HFF-Myc (cell line): ENCODE data around the gene TBCB.

ENCODE experiments used
- DNase-seq: peaks from one replicate; pipeline ENCODE4 v3.0.0-alpha.2; 2011; ENCODE audit warnings: low read depth; ENCODE audit errors: extremely low read depth
- H3K4me3 ChIP-seq: replicated peaks from 2 replicates; pipeline ENCODE4 v1.5.1; 2011; ENCODE audit warnings: low read depth, mild to moderate bottlenecking, control low read depth, low read length
- TF ChIP-seq, protein P1 (sequence below): IDR thresholded peaks from 2 replicates; pipeline ENCODE4 v1.5.1; 2012; ENCODE audit warnings: mild to moderate bottlenecking, low read depth, low read length, control low read depth; ENCODE audit errors: missing control alignments

The TBCB gene

DNA sequence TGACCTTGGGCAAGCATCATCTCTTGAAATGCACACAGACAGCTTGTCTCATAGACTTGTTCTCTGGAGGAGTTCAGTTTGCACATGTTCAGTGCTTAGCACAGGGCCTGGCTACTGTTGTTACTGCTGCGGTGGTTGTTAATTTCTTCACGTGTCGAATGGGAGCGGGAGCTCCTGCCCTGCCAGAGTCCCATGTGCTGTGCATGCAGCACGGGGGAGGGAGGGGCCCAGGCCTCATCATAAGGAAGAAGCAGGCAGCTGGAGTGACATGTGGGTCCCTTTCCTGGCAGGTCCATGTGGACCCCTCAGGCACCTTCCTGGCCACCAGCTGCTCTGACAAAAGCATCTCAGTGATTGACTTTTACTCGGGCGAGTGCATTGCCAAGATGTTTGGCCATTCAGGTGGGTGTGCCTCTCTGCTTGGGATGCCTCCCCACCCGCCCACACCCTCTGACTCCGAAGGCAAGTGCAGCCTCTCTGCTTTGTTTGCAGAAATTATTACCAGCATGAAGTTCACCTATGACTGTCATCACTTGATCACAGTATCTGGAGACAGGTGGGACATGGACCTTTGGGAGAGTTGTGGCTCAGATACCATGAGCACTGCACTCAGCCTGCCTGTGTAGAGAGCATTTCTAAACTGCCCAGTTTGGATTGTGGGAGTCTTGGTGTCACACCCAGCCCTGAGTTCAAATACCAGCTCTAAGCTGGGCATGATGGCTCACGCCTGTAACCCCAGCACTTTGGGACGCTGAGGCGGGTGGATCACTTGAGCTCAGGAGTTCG, 24.2 kb upstream of the TBCB start:
- TF ChIP-seq, protein P1, sequence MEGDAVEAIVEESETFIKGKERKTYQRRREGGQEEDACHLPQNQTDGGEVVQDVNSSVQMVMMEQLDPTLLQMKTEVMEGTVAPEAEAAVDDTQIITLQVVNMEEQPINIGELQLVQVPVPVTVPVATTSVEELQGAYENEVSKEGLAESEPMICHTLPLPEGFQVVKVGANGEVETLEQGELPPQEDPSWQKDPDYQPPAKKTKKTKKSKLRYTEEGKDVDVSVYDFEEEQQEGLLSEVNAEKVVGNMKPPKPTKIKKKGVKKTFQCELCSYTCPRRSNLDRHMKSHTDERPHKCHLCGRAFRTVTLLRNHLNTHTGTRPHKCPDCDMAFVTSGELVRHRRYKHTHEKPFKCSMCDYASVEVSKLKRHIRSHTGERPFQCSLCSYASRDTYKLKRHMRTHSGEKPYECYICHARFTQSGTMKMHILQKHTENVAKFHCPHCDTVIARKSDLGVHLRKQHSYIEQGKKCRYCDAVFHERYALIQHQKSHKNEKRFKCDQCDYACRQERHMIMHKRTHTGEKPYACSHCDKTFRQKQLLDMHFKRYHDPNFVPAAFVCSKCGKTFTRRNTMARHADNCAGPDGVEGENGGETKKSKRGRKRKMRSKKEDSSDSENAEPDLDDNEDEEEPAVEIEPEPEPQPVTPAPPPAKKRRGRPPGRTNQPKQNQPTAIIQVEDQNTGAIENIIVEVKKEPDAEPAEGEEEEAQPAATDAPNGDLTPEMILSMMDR, result no peak
- DNase-seq, result no peak
- H3K4me3 ChIP-seq, result no peak overlapping the region

DNA sequence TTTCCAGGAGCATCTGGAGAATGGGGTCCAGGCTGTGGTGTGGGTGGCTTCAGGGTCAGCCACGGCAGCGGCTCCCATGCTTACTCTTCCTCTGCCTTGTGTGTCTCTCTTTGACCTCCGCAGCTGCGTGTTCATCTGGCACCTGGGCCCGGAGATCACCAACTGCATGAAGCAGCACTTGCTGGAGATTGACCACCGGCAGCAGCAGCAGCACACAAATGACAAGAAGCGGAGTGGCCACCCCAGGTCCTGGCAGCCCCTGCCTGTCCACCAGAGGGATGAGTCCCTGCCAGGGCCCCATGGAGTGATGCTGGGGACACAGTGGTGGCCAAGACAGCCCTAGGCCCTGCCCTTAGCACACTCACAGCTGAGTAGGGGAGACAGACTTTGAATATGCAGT, 22.7 kb upstream of the TBCB start:
- no peak for DNase-seq
- no peak overlapping the region for H3K4me3 ChIP-seq
- TF ChIP-seq, protein P1, result no peak

DNA sequence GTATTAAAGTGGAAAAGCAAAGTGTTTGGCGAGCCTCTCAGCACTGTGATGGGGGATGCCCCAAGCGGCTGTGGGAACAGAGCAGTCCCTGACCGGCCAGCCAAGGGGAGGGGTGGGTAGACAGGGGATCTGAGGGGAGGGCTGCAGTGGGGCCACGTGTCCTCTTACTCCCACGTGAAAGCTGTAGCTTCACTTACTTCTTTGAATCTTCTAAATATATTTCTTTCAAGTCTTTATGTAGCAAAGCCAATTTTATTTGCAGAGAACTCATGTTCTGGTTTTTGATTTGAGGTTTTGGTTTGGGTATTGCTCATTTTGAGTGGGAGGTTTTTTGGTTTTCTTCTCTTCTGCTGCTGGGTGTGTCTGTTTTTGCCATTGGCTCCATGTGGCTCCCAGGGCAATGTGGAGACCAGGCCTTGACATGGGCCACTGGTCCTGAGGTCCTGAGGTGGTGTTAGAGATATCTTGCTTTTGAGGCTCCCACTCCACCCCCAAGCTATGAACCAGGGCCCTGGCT, 22.1 kb upstream of the TBCB start:
- TF ChIP-seq, protein P1, result no peak
- H3K4me3 ChIP-seq, result no peak overlapping the region
- no peak for DNase-seq

DNA sequence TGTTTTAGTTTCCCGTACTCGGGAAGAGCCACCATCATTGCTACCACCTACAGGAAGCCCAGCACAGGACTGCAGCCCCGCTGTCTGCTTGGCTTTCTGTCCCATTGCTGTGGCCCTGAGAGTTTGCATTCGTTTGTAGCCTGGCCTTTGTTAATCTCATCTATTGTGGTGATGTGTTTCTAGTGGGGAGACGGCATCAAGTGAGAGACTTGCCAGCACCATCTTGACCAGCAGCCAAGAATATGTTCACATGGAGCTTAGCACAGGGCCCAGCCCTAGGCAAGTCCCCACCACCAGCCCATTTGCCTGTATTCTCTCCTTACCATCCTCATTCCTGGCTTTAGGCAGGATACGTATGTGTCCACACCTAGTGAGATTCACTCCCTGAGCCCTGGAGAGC, 21.6 kb upstream of the TBCB start:
- no peak for DNase-seq
- TF ChIP-seq, protein P1, result no peak
- H3K4me3 ChIP-seq, result no peak overlapping the region

DNA sequence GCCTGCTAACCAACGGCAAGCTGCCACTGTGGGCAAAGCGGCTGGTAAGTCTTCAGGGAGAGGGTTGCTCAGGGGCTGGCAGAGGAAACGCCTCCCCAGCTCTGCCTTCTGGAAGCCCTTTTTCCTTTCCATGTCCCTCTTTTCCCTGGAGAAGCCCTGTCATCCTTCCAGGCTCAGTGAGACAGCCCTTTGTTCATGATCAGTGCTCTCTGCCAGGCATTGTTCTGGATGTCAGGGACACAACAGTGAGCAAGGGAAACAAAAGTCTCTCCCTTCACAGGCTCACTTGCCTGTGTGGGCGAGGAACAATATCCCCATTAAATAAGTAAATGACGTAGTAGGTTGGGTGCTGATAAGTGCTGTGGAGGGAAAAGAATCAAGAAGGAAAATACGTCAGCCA, 18.2 kb upstream of the TBCB start:
- TF ChIP-seq, protein P1, result no peak
- no peak for DNase-seq
- no peak overlapping the region for H3K4me3 ChIP-seq

DNA sequence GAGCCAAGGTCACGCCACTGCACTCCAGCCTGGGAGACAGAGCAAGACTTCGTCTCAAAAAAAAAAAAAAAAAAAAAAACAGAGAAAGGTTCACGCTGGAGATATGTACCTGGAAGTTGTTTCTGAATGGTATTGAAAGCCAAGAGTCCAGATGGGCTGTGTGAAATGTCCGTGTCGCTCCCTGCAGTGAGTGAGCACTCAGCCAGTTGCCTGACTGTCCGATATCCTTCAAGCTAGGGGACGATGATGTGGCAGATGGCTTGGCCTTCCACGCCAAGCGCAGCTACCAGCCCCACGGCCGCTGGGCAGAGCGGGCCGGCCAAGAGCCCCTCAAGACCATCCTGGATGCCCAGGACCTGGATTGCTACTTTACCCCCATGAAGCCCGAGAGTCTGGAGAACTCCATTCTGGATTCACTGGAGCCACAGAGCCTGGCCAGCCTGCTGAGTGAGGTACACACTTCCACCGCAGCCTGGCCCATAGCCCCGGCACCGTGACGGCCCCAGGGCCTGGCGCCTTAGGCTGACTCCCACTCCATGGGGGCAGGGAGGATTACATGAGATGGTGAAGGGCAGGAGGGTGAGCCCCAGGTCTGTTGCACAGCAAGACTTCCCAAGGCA, 16.0 kb upstream of the TBCB start:
- DNase-seq, result no peak
- TF ChIP-seq, protein P1, result no peak
- H3K4me3 ChIP-seq, result no peak overlapping the region
